Measurements from ENCODE around the gene HCFC1.

Gene HCFC1

DNA sequence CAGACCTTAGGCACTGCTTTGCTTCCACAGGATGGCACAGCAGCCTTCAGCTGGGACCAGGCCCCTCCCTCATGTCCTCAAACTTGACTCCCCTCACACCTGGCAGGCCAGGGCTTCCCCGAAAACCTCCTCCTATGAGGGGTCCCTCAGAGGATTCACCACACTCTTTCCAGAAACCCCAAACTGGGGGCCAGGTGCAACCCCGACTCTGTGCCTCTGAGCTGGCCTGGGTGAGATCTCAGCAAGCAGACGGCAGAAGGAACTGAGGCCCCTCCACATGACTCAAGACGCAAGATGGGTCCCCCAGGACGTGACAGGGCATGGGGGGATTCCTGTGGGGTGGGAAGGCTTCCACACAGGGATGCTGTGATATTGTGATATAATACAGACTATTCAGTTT, 6.2 kb downstream of the HCFC1 start:
- Mint-ChIP-seq H3K27ac (peak overlapping the region in 1 of 3 experiments; percentile 20), H3K36me3 (ENCODE audit: low read depth) (peaks cover 32% of the 10 kb centered on the region), H3K9me3 (no peaks in the 10 kb centered on the region), H3K4me3 (no peak overlapping the region), H3K4me1 (peaks cover 37% of the 10 kb centered on the region), H3K27me3 (ENCODE audit: low read depth) (peaks cover 5% of the 10 kb centered on the region)
- no peak for TF ChIP-seq CTCF (IDR thresholded peaks at IDR 0.05; ENCODE audit: unreplicated experiment in 3 of 3)

- H3K27me3 Mint-ChIP-seq (ENCODE audit: low read depth): peaks cover 5% of the 10 kb centered on the region
- TF ChIP-seq CTCF (IDR thresholded peaks at IDR 0.05; ENCODE audit: unreplicated experiment in 3 of 3): no peak
- no peak overlapping the region for H3K4me3 Mint-ChIP-seq
Measured at GRCh38 chrX:153964105-153964504, 7.5 kb downstream of the HCFC1 start.

DNA sequence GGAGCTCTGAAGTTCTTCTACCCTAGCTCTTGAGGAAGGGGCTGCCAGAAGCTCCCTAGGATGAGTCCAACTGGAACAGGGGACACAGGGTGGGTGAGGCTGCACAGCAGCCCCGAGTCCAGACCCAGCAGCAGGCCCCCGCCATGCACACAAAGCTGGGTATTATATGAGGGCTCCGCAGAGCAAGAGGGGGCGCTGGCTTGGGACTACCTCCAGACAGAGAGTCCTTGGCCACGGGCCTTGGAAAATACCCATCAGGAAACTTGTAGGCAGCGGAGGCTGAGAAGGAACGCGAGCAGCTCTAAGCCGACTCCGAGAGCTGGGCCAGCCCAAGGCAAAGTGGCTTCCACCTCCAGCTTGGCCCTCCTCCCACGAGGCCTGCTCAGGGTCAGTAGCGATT, 8.1 kb downstream of the HCFC1 start:
- Mint-ChIP-seq H3K27me3 (ENCODE audit: low read depth) (peaks cover 5% of the 10 kb centered on the region), H3K4me3 (no peak overlapping the region), H3K36me3 (ENCODE audit: low read depth) (peaks cover 39% of the 10 kb centered on the region), H3K9me3 (no peaks in the 10 kb centered on the region), H3K27ac (no peak overlapping the region), H3K4me1 (peaks cover 27% of the 10 kb centered on the region)
- TF ChIP-seq CTCF (IDR thresholded peaks at IDR 0.05; ENCODE audit: unreplicated experiment in 3 of 3): no peak

More at GRCh38 chrX:153964105-153964504, 7.5 kb downstream of the HCFC1 start:
- H3K9me3 Mint-ChIP-seq: no peaks in the 10 kb centered on the region
- peaks cover 39% of the 10 kb centered on the region for H3K36me3 Mint-ChIP-seq (ENCODE audit: low read depth)
- no peak overlapping the region for H3K27ac Mint-ChIP-seq
- peaks cover 32% of the 10 kb centered on the region for H3K4me1 Mint-ChIP-seq

DNA sequence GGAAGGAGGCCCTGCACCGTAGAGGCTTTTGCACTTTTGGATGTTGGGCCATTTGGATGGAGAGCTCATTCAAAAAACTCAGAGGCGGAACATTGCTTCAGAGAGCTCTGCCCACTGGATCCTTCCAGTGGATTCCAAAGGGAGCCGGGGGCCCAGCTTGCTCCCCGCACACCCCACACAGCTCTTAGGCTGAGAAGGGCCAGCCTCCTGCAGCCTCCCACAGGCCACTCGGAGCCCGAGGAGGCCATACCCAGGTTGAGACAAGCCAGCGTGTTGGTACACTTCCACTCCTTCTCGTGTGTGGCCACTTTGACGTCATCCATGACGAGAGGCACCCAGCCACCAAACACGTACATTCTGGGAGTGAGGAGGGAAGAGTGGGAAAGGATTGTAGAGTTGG, 10.3 kb downstream of the HCFC1 start:
- peaks cover 44% of the 10 kb centered on the region for H3K36me3 Mint-ChIP-seq (ENCODE audit: low read depth)
- no peaks in the 10 kb centered on the region for H3K9me3 Mint-ChIP-seq

GRCh38 chrX:153960786-153961185, 10.8 kb downstream of the HCFC1 start:
- Mint-ChIP-seq H3K9me3 (no peaks in the 10 kb centered on the region), H3K27ac (no peak overlapping the region), H3K36me3 (ENCODE audit: low read depth) (peaks cover 47% of the 10 kb centered on the region), H3K4me3 (no peak overlapping the region), H3K4me1 (no peaks in the 10 kb centered on the region), H3K27me3 (ENCODE audit: low read depth) (no peaks in the 10 kb centered on the region)
- TF ChIP-seq CTCF (IDR thresholded peaks at IDR 0.05; ENCODE audit: unreplicated experiment in 3 of 3): no peak

More for the DNA sequence above, 10.3 kb downstream of the HCFC1 start:
- Mint-ChIP-seq H3K4me3 (no peak overlapping the region), H3K27me3 (ENCODE audit: low read depth) (no peaks in the 10 kb centered on the region), H3K27ac (no peak overlapping the region), H3K4me1 (peaks cover 4% of the 10 kb centered on the region)
- no peak for TF ChIP-seq CTCF (IDR thresholded peaks at IDR 0.05; ENCODE audit: unreplicated experiment in 3 of 3)

DNA sequence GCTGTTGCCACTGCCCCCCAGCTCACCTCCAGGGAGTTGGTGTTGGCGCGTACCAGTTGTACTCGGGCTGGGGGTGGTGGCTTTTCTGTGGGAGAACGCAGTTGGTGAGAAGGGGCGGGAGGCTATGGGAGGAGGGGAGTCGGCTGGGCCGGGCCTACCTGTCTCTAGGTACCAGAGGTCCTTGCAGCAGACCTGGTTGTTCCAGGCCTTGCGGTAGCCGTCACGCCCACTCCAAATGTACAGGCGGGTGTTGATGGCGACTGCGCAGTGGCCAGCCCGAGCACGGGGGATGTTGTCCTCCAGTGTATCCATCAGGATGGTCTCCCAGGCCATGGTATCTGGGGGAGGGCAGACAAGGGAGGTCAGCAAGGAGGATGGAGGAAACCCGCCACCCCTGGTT, 11.5 kb downstream of the HCFC1 start:
- H3K27me3 Mint-ChIP-seq (ENCODE audit: low read depth): no peaks in the 10 kb centered on the region
- H3K36me3 Mint-ChIP-seq (ENCODE audit: low read depth): peaks cover 54% of the 10 kb centered on the region
- no peak overlapping the region for H3K4me3 Mint-ChIP-seq
- H3K27ac Mint-ChIP-seq: no peak overlapping the region
- H3K4me1 Mint-ChIP-seq: no peaks in the 10 kb centered on the region
- TF ChIP-seq CTCF (IDR thresholded peaks at IDR 0.05; ENCODE audit: unreplicated experiment in 3 of 3): no peak
- no peaks in the 10 kb centered on the region for H3K9me3 Mint-ChIP-seq

Measured in nephron (organoid).